ENCODE results near the gene INO80C.

INO80C gene

DNA sequence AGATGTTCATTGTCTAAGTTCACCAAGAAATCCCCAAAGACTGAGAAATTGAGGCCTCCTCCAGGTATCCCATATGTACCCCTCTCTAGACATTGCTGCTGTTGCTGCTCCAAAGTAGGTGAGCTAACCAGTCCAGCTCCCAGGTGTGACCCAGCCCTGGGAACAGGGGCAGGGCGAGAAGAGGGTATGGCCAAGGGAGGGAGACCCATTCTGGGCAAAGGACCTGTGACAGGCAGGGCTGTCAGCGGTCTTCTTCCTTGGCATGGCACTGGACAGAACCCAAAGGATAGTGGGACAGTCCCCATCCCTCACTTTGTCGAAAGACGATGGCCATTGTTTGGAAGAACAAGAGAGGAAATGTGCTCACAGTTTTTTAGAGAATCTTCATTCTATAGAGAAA lies 7.2 kb upstream of the INO80C start:
- no peak for TF ChIP-seq EZH2phosphoT487 (IDR thresholded peaks at IDR 0.05; ENCODE audit: low read depth)
- TF ChIP-seq, protein P1, sequence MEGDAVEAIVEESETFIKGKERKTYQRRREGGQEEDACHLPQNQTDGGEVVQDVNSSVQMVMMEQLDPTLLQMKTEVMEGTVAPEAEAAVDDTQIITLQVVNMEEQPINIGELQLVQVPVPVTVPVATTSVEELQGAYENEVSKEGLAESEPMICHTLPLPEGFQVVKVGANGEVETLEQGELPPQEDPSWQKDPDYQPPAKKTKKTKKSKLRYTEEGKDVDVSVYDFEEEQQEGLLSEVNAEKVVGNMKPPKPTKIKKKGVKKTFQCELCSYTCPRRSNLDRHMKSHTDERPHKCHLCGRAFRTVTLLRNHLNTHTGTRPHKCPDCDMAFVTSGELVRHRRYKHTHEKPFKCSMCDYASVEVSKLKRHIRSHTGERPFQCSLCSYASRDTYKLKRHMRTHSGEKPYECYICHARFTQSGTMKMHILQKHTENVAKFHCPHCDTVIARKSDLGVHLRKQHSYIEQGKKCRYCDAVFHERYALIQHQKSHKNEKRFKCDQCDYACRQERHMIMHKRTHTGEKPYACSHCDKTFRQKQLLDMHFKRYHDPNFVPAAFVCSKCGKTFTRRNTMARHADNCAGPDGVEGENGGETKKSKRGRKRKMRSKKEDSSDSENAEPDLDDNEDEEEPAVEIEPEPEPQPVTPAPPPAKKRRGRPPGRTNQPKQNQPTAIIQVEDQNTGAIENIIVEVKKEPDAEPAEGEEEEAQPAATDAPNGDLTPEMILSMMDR (IDR thresholded peaks at IDR 0.05; ENCODE audit: low read depth, low read length), result no peak
- no peak overlapping the region for H3K27ac ChIP-seq (ENCODE audit: low read length)
- H2AFZ ChIP-seq (ENCODE audit: low read depth, low read length), result no peak overlapping the region
- peaks cover 14% of the 10 kb centered on the region; the same call in 1 of the 2 replicates for H3K4me1 ChIP-seq (ENCODE audit: low read length)
- H3K4me2 ChIP-seq (ENCODE audit: low read length), result no peak overlapping the region
- H4K20me1 ChIP-seq (ENCODE audit: insufficient read depth, low read length), result no peaks in the 10 kb centered on the region
- H3K9me3 ChIP-seq (ENCODE audit: insufficient read depth, low read length), result no peaks in the 10 kb centered on the region
- no peaks in the 10 kb centered on the region for H3K27me3 ChIP-seq (ENCODE audit: low read depth, low read length)
- H3K36me3 ChIP-seq (replicated peaks; ENCODE audit: low read depth, low read length), result no peaks in the 10 kb centered on the region
- H3K9ac ChIP-seq (ENCODE audit: low read length), result no peak overlapping the region
- H3K4me3 ChIP-seq (ENCODE audit: low read length), result no peak overlapping the region
- no peaks in the 10 kb centered on the region for H3K79me2 ChIP-seq (ENCODE audit: low read length)

DNA sequence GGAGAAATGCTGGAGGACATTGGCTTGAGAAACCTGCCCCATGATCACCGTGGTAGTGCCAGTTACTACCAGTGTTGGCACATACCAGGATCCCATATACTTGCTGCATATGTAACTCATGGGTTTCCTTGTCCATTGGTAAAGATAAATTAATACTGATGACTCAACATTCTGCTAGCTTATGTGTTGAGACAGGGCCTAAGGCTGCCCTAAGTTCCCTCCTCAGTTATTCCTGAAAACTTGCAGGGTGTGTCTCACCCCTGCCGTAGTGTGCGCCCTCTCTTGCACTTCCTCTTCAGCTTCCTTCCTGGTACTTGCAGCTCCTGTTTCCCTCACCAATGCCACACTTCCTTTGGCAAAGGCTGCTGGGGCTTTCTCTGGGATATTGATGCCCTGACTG lies 4.3 kb upstream of the INO80C start:
- Histone ChIP-seq H3K4me2 (ENCODE audit: low read length) (no peak overlapping the region), H3K36me3 (replicated peaks; ENCODE audit: low read depth, low read length) (no peaks in the 10 kb centered on the region), H3K79me2 (ENCODE audit: low read length) (peaks cover under 1% of the 10 kb centered on the region), H3K4me3 (ENCODE audit: low read length) (no peak overlapping the region), H3K27me3 (ENCODE audit: low read depth, low read length) (no peaks in the 10 kb centered on the region), H3K9me3 (ENCODE audit: insufficient read depth, low read length) (no peaks in the 10 kb centered on the region), H4K20me1 (ENCODE audit: insufficient read depth, low read length) (no peaks in the 10 kb centered on the region), H3K9ac (ENCODE audit: low read length) (no peak overlapping the region), H2AFZ (ENCODE audit: low read depth, low read length) (no peak overlapping the region), H3K4me1 (ENCODE audit: low read length) (peaks cover 3% of the 10 kb centered on the region; the same call in 1 of the 2 replicates), H3K27ac (ENCODE audit: low read length) (no peak overlapping the region)
- no peak for TF ChIP-seq EZH2phosphoT487 (IDR thresholded peaks at IDR 0.05; ENCODE audit: low read depth)
- TF ChIP-seq, protein P1 (IDR thresholded peaks at IDR 0.05; ENCODE audit: low read depth, low read length), result no peak

DNA sequence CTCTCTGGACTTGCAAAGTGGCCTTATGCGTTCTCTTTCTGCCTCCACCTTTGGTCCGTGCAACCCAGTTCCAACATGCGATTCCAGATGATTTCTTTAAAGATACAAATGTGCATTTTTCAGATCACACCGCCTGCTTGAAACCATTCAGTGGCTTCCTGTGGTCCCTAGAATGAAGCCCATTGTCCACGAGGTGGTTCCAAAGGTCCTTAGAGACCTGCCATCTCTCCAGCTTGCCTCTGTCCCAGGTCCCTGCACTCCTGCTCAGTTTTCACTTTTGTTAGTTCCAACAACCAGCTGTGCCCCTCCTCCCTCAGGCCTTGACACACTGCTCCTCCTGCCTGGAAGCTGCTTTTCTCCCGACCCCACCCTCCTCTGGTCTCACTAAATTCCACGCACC lies 3.6 kb upstream of the INO80C start:
- Histone ChIP-seq H3K9ac (ENCODE audit: low read length) (no peak overlapping the region), H3K4me1 (ENCODE audit: low read length) (peaks cover 10% of the 10 kb centered on the region), H3K9me3 (ENCODE audit: insufficient read depth, low read length) (no peaks in the 10 kb centered on the region), H3K4me2 (ENCODE audit: low read length) (no peak overlapping the region), H3K79me2 (ENCODE audit: low read length) (peaks cover 7% of the 10 kb centered on the region), H3K27me3 (ENCODE audit: low read depth, low read length) (no peaks in the 10 kb centered on the region), H3K27ac (ENCODE audit: low read length) (no peak overlapping the region), H3K4me3 (ENCODE audit: low read length) (no peak overlapping the region), H3K36me3 (replicated peaks; ENCODE audit: low read depth, low read length) (no peaks in the 10 kb centered on the region), H2AFZ (ENCODE audit: low read depth, low read length) (no peak overlapping the region), H4K20me1 (ENCODE audit: insufficient read depth, low read length) (no peaks in the 10 kb centered on the region)
- no peak for TF ChIP-seq EZH2phosphoT487 (IDR thresholded peaks at IDR 0.05; ENCODE audit: low read depth)
- TF ChIP-seq, protein P1 (IDR thresholded peaks at IDR 0.05; ENCODE audit: low read depth, low read length), result no peak

- no peak for TF ChIP-seq EZH2phosphoT487 (IDR thresholded peaks at IDR 0.05; ENCODE audit: low read depth)
- H3K4me2 ChIP-seq (ENCODE audit: low read length), result no peak overlapping the region
- H3K36me3 ChIP-seq (replicated peaks; ENCODE audit: low read depth, low read length), result no peaks in the 10 kb centered on the region
- no peak overlapping the region for H3K9ac ChIP-seq (ENCODE audit: low read length)
- no peaks in the 10 kb centered on the region for H4K20me1 ChIP-seq (ENCODE audit: insufficient read depth, low read length)
- H3K9me3 ChIP-seq (ENCODE audit: insufficient read depth, low read length), result no peaks in the 10 kb centered on the region
- peaks cover 17% of the 10 kb centered on the region for H3K4me1 ChIP-seq (ENCODE audit: low read length)
- no peak overlapping the region for H3K4me3 ChIP-seq (ENCODE audit: low read length)
- peaks cover 20% of the 10 kb centered on the region for H3K79me2 ChIP-seq (ENCODE audit: low read length)
- H2AFZ ChIP-seq (ENCODE audit: low read depth, low read length), result no peak overlapping the region
- no peak overlapping the region for H3K27ac ChIP-seq (ENCODE audit: low read length)
- no peaks in the 10 kb centered on the region for H3K27me3 ChIP-seq (ENCODE audit: low read depth, low read length)
Measured at GRCh38 chr18:35500113-35500512, 2.4 kb upstream of the INO80C start.

GRCh38 chr18:35497027-35497369 lies 762 bp downstream of the INO80C start:
- Histone ChIP-seq H3K9me3 (ENCODE audit: insufficient read depth, low read length) (no peaks in the 10 kb centered on the region), H4K20me1 (ENCODE audit: insufficient read depth, low read length) (no peaks in the 10 kb centered on the region), H3K27me3 (ENCODE audit: low read depth, low read length) (no peaks in the 10 kb centered on the region), H3K4me1 (ENCODE audit: low read length) (peaks cover 17% of the 10 kb centered on the region), H3K27ac (ENCODE audit: low read length) (peak overlapping the region; percentile 75), H3K4me2 (ENCODE audit: low read length) (peak overlapping the region; percentile 83), H3K36me3 (replicated peaks; ENCODE audit: low read depth, low read length) (no peaks in the 10 kb centered on the region), H3K9ac (ENCODE audit: low read length) (peak overlapping the region; percentile 82), H3K79me2 (ENCODE audit: low read length) (peaks cover 38% of the 10 kb centered on the region), H2AFZ (ENCODE audit: low read depth, low read length) (peak overlapping the region; percentile 86), H3K4me3 (ENCODE audit: low read length) (peak overlapping the region; percentile 84)
- TF ChIP-seq, protein P1 (IDR thresholded peaks at IDR 0.05; ENCODE audit: low read depth, low read length), result no peak
- no peak for TF ChIP-seq EZH2phosphoT487 (IDR thresholded peaks at IDR 0.05; ENCODE audit: low read depth)
